ENCODE measurements around the gene RSRC2. TPM values are rescaled to one million over a fixed set of nuclear protein-coding genes. Genes with fewer than 3 reads are reported as not detected.

Gene RSRC2
- total RNA-seq, 1 experiment from 2014 or later: 106 TPM

GRCh38 chr12:122460061-122460460, 66.7 kb downstream of the RSRC2 start:
- no peaks in the 10 kb centered on the region for H3K4me1 ChIP-seq (ENCODE audit: insufficient read depth, low read length, poor library complexity, severe bottlenecking)
- ChIA-PET POLR2A (ENCODE audit: low non-redundant PET) (no interaction called here), CTCF (no interaction called here)
- no peaks in the 10 kb centered on the region for H3K27me3 ChIP-seq (replicated peaks; ENCODE audit: insufficient read depth, low read depth, low read length, poor library complexity)
- H3K4me3 ChIP-seq (ENCODE audit: low read depth, low read length, poor library complexity, severe bottlenecking): no peak overlapping the region
- intact Hi-C loops (cut with micrococcal nuclease; ENCODE audit: unreplicated experiment): no loop called here
- no peaks in the 10 kb centered on the region for H3K9me3 ChIP-seq (ENCODE audit: low read depth, low read length, poor library complexity, severe bottlenecking)
- TF ChIP-seq CTCF (conservative IDR thresholded peaks at IDR 0.05; ENCODE audit: low read depth, low read length) (no peak), EZH2 (IDR thresholded peaks at IDR 0.05; ENCODE audit: borderline replicate concordance, low read depth, low read length, poor library complexity, severe bottlenecking) (no peak)
- H3K27ac ChIP-seq (ENCODE audit: low read depth, low read length, poor library complexity, severe bottlenecking): no peak overlapping the region
- no peak for DNase-seq (ENCODE audit: low spot score)
- no TSS peak for BruUV-seq (replicated peaks)
- H3K36me3 ChIP-seq (ENCODE audit: insufficient read depth, low read length, poor library complexity, severe bottlenecking): no peaks in the 10 kb centered on the region

GRCh38 chr12:122459211-122459610, 67.5 kb downstream of the RSRC2 start:
- Histone ChIP-seq H3K4me3 (ENCODE audit: low read depth, low read length, poor library complexity, severe bottlenecking) (no peak overlapping the region), H3K27ac (ENCODE audit: low read depth, low read length, poor library complexity, severe bottlenecking) (no peak overlapping the region), H3K4me1 (ENCODE audit: insufficient read depth, low read length, poor library complexity, severe bottlenecking) (no peaks in the 10 kb centered on the region), H3K9me3 (ENCODE audit: low read depth, low read length, poor library complexity, severe bottlenecking) (no peaks in the 10 kb centered on the region), H3K27me3 (replicated peaks; ENCODE audit: insufficient read depth, low read depth, low read length, poor library complexity) (no peaks in the 10 kb centered on the region), H3K36me3 (ENCODE audit: insufficient read depth, low read length, poor library complexity, severe bottlenecking) (no peaks in the 10 kb centered on the region)
- no peak for TF ChIP-seq CTCF (conservative IDR thresholded peaks at IDR 0.05; ENCODE audit: low read depth, low read length)
- no peak for TF ChIP-seq EZH2 (IDR thresholded peaks at IDR 0.05; ENCODE audit: borderline replicate concordance, low read depth, low read length, poor library complexity, severe bottlenecking)
- BruUV-seq (replicated peaks): no TSS peak
- intact Hi-C loops (cut with micrococcal nuclease; ENCODE audit: unreplicated experiment): no loop called here
- ChIA-PET CTCF (no interaction called here), POLR2A (ENCODE audit: low non-redundant PET) (no interaction called here)
- no peak for DNase-seq (ENCODE audit: low spot score)

GRCh38 chr12:122458105-122459035, 68.4 kb downstream of the RSRC2 start:
- Histone ChIP-seq H3K9me3 (ENCODE audit: low read depth, low read length, poor library complexity, severe bottlenecking) (no peaks in the 10 kb centered on the region), H3K36me3 (ENCODE audit: insufficient read depth, low read length, poor library complexity, severe bottlenecking) (no peaks in the 10 kb centered on the region), H3K4me1 (ENCODE audit: insufficient read depth, low read length, poor library complexity, severe bottlenecking) (no peaks in the 10 kb centered on the region), H3K4me3 (ENCODE audit: low read depth, low read length, poor library complexity, severe bottlenecking) (no peak overlapping the region), H3K27ac (ENCODE audit: low read depth, low read length, poor library complexity, severe bottlenecking) (no peak overlapping the region), H3K27me3 (replicated peaks; ENCODE audit: insufficient read depth, low read depth, low read length, poor library complexity) (no peaks in the 10 kb centered on the region)
- ChIA-PET POLR2A (ENCODE audit: low non-redundant PET) (no interaction called here), CTCF (no interaction called here)
- TF ChIP-seq EZH2 (IDR thresholded peaks at IDR 0.05; ENCODE audit: borderline replicate concordance, low read depth, low read length, poor library complexity, severe bottlenecking) (no peak), CTCF (conservative IDR thresholded peaks at IDR 0.05; ENCODE audit: low read depth, low read length) (no peak)
- no peak for DNase-seq (ENCODE audit: low spot score)
- intact Hi-C loops (cut with micrococcal nuclease; ENCODE audit: unreplicated experiment): no loop called here
- no TSS peak for BruUV-seq (replicated peaks)
